Activated CD8-positive, alpha-beta T cell treated with anti-CD3 and anti-CD28 coated beads for 36 hours (primary cell): ENCODE measurements around the gene ABCC8. TPM values are rescaled to one million over a fixed set of nuclear protein-coding genes. Genes with fewer than 3 reads are reported as not detected.
A peak's percentile ranks its signal among the peaks of the same experiment; 100 is the strongest.

Experiments used
- ATAC-seq: fragments of 200-7000 bp; cut with Tn5 transposase; one replicate; pipeline ENCODE4 v1.10.0; 2021; ENCODE audit warnings: mild to moderate bottlenecking, moderate library complexity
- CTCF ChIA-PET: fragments of 350-600 bp; sonication (Branson Sonifier 250); formaldehyde crosslinking; loops from one replicate; lab custom pipeline; 2021; ENCODE audit warnings: antibody characterized with exemption; lab: Charles Lee
- POLR2A ChIA-PET: fragments of 350-600 bp; sonication (Branson Sonifier 250); formaldehyde crosslinking; loops from one replicate; lab custom pipeline; 2021; ENCODE audit warnings: antibody characterized with exemption; lab: Charles Lee
- DNase-seq: peaks from one replicate; pipeline ENCODE4 v3.0.0-alpha.2; 2020
- H3K27ac Mint-ChIP-seq: one replicate; pipeline ENCODE4 v1.8.0; 2021; ENCODE audit warnings: mild to moderate bottlenecking, mixed read lengths
- H3K27me3 Mint-ChIP-seq: one replicate; pipeline ENCODE4 v1.8.0; 2021; ENCODE audit warnings: mixed read lengths
- H3K36me3 Mint-ChIP-seq: one replicate; pipeline ENCODE4 v1.8.0; 2021; ENCODE audit warnings: low read depth, mixed read lengths
- H3K4me1 Mint-ChIP-seq: one replicate; pipeline ENCODE4 v1.8.0; 2021; ENCODE audit warnings: low read depth, mixed read lengths
- H3K4me3 Mint-ChIP-seq: one replicate; pipeline ENCODE4 v1.8.0; 2021; ENCODE audit warnings: mild to moderate bottlenecking, moderate library complexity, mixed read lengths
- H3K9me3 Mint-ChIP-seq: one replicate; pipeline ENCODE4 v1.8.0; 2021; ENCODE audit warnings: mixed read lengths
- CTCF ChIP-seq: fragments of 200-600 bp; IDR thresholded peaks from one replicate; pipeline ENCODE4 v1.8.0; 2022; ENCODE audit warnings: antibody characterized with exemption, mild to moderate bottlenecking
- intact Hi-C: fragments of 100-400 bp; cut with micrococcal nuclease; formaldehyde crosslinking; loops from one replicate; pipeline ENCODE4 v1.10.0; 2022
- total RNA-seq, 2 experiments: library from RNA; stranded (reverse); gene quantifications; one replicate each; pipeline ENCODE4 v1.2.3, GENCODE V29; 2021

The ABCC8 gene
- total RNA-seq, 2 experiments from 2014 or later: not detected

DNA sequence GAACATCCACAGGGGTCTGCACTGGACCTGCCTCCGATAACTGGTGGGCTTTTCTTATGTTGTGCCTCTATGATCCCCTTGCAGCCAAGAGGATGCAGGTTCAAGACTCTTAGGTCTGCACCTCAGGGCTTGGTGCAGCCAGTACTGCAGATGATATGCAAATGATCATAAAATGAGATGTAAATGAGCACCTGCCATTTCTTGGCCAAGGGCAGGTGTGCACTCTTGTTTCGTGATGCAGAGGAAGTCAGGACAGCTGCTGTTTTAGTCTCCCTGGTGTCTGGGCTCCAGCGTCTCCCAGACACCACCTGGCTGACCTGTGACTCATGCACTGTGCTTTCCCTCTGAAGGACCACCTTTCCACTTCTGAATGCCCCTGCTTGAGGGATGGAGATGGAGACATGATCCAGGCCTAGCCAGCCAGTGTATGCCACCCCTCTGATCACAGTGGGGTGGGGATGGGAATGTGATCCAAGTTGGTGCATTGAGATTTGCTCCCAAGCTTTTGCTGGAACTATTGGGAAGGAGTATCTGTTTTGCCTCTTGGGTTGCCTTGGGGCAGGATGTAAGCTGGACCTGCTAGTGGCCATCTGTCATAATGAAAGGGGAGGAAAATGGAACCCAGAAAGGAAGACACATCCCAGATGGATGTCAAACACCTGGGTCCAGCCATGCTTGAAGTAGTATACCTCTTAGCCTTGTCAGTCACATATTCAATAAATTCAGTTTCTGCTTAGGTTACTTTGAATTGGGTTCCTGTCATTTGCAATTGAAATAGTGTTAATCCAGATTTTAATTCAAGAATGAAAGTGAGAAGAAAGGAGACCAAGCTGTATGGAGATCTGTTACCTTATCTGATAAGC, 84.9 kb downstream of the ABCC8 start:
- ChIA-PET CTCF (interaction anchor here (0.8 to 6.4 kb wide), 6 partner anchors 8 to 141 kb away, joined by 3 to 27 read pairs (median 5); no protein-coding TSS in a partner anchor), POLR2A (no interaction called here)
- Mint-ChIP-seq H3K9me3 (no peaks in the 10 kb centered on the region), H3K4me3 (no peak overlapping the region), H3K27me3 (peaks cover 2% of the 10 kb centered on the region), H3K27ac (no peak overlapping the region), H3K36me3 (no peaks in the 10 kb centered on the region), H3K4me1 (peaks cover 4% of the 10 kb centered on the region)
- no peak for ATAC-seq
- no peak for TF ChIP-seq CTCF
- no peak for DNase-seq
- intact Hi-C loops: no loop called here

DNA sequence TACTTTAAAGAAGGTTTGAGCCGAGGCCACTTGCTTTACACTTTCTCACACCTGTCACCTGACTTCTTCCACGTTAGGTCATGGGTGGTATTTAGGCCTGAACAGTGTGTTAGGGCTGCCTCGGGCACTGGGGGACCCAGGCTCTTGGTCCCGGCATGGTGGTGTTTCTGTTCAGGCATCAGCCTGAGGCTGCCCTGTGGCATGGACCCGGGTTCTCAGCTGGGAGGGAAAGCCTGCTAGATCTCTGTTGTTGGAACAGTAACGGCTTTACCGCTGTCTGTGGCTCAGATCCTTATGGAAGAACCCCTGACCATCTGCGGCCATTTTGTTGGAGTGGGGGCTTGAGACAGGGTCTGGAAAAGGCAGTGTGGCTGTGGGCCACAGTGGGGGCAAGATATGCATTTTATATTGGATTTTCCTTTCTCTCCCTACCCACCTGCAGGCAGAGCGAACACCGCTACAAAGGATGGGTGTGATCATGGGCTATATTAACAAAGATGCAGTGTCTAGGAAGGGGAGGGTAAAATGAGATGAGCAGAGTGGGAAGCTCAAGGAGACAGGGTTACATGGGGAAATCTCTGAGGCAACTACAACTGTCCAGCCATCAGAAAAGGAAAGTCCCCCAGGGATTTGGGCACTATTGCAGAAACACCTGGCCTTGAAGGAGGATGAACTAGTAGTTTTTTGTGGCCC, 86.5 kb downstream of the ABCC8 start:
- ATAC-seq: no peak

GRCh38 chr11:17389211-17389956, 87.3 kb downstream of the ABCC8 start:
- peaks cover 2% of the 10 kb centered on the region for H3K27me3 Mint-ChIP-seq
- TF ChIP-seq CTCF: peak; percentile 78
- DNase-seq: peak; percentile 82
- H3K27ac Mint-ChIP-seq: peak overlapping the region; percentile 9
- H3K4me3 Mint-ChIP-seq: peak overlapping the region; percentile 69
- ChIA-PET POLR2A (interaction anchor here (1.4 kb wide), 1 partner anchor 35 kb away, joined by 4 read pairs; no protein-coding TSS in a partner anchor), CTCF (interaction anchor here (0.8 to 6.4 kb wide), 13 partner anchors 9 to 525 kb away, joined by 3 to 27 read pairs (median 4); no protein-coding TSS in a partner anchor)
- H3K36me3 Mint-ChIP-seq: no peaks in the 10 kb centered on the region
- H3K4me1 Mint-ChIP-seq: peaks cover 4% of the 10 kb centered on the region
- ATAC-seq: peak; percentile 84
- no peaks in the 10 kb centered on the region for H3K9me3 Mint-ChIP-seq
- intact Hi-C loops: no loop called here

More for the DNA sequence above, 86.5 kb downstream of the ABCC8 start:
- POLR2A ChIA-PET: no interaction called here
- Mint-ChIP-seq H3K9me3 (no peaks in the 10 kb centered on the region), H3K4me1 (peaks cover 4% of the 10 kb centered on the region), H3K27me3 (peaks cover 2% of the 10 kb centered on the region), H3K27ac (peak overlapping the region; percentile 9), H3K4me3 (peak overlapping the region; percentile 28), H3K36me3 (no peaks in the 10 kb centered on the region)
- no peak for TF ChIP-seq CTCF
- CTCF ChIA-PET: interaction anchor here (0.8 to 6.4 kb wide), 4 partner anchors 45 to 147 kb away, joined by 4 to 27 read pairs (median 14); no protein-coding TSS in a partner anchor
- DNase-seq: no peak
- intact Hi-C loops: no loop called here

DNA sequence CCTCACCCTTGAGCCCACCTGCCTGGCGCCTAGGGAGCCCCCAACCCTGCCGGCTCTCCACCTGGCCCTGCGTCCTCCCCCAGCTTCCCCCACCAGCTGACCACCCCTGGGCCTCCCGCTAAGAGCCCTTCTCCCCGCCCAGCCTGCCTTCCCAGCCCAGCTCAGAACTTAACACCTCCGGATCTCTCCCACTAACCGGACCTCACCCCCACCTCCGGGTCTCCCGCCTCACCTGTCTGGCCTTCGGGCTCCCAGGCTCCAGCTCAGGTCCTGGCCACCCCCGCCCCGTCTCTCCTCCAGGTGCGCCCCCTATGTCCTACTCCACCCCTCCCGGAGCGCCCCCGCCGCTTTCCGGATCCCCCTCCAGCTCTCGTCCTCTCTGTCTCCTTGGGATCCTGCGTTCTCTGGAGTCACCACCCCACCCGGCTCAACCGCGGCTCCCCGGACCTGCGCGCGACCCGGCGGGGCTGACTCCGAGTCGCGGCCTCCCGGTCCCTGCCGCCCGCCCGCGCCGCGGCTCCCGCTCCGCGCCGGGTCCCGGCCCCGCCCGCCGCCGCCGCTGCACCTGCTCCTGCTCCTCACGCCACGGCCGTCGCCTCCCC, 87.9 kb downstream of the ABCC8 start, which contains the start of gene KCNJ11:
TSS of gene KCNJ11 (minus strand) at position 51 of the 602 bp plus-strand sequence. CDS start 568 bp downstream, outside the sequence.
- peak; percentile 60 for ATAC-seq
- H3K9me3 Mint-ChIP-seq: no peaks in the 10 kb centered on the region
- ChIA-PET CTCF (interaction anchor here (0.7 to 6.4 kb wide), 21 partner anchors 10 to 524 kb away, joined by 3 to 27 read pairs (median 4); no protein-coding TSS in a partner anchor), POLR2A (interaction anchor here (0.8 to 1.4 kb wide), 2 partner anchors 10 to 35 kb away, joined by 3 to 4 read pairs; no protein-coding TSS in a partner anchor)
- peaks cover 2% of the 10 kb centered on the region for H3K27me3 Mint-ChIP-seq
- H3K27ac Mint-ChIP-seq: no peak within 1 kb of the TSS
- intact Hi-C loops: no loop called here
- H3K4me3 Mint-ChIP-seq: peak within 1 kb of the TSS; percentile 69
- no peak for TF ChIP-seq CTCF
- peaks cover 4% of the 10 kb centered on the region for H3K4me1 Mint-ChIP-seq
- no peak for DNase-seq
- H3K36me3 Mint-ChIP-seq: no peaks in the 10 kb centered on the region
